GM18873 (cell line): ENCODE data around the gene DAZAP2.

Experiments used
- ATAC-seq: cut with Tn5 transposase; IDR thresholded peaks from one replicate; pipeline ENCODE4 v1.9.1; 2021; ENCODE audit warnings: mild to moderate bottlenecking, moderate library complexity, moderate number of reproducible peaks; ENCODE audit not compliant: unreplicated experiment, low FRiP score

DAZAP2 gene

GRCh38 chr12:51238510-51239334 lies at the start of gene DAZAP2:
Gene DAZAP2, plus strand, starts transcription at chr12:51238826. Its CDS starts 82 bp downstream, at chr12:51238908.
- peak; percentile 74 for ATAC-seq

GRCh38 chr12:51189790-51190355 lies 48.8 kb upstream of the DAZAP2 start:
- no peak for ATAC-seq

DNA sequence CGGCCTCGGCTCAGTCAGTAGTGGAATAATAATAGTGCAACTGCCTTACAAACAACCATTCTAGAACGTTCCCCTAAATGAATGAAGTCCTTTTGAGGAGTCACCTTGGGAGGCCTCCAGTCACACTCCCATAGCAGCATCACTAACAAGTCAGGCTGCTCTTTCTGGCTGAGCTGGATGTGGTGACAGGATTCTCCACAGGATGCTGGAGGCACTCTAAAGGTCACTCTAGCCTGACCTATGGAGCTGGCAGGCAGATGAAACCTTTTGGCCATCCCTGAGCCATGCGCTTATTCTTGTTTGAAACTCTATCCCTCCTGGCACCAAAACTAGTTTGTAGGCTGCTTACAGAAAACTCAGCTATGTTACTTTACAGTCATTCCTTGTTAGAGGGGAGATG lies 47.8 kb upstream of the DAZAP2 start:
- no peak for ATAC-seq

DNA sequence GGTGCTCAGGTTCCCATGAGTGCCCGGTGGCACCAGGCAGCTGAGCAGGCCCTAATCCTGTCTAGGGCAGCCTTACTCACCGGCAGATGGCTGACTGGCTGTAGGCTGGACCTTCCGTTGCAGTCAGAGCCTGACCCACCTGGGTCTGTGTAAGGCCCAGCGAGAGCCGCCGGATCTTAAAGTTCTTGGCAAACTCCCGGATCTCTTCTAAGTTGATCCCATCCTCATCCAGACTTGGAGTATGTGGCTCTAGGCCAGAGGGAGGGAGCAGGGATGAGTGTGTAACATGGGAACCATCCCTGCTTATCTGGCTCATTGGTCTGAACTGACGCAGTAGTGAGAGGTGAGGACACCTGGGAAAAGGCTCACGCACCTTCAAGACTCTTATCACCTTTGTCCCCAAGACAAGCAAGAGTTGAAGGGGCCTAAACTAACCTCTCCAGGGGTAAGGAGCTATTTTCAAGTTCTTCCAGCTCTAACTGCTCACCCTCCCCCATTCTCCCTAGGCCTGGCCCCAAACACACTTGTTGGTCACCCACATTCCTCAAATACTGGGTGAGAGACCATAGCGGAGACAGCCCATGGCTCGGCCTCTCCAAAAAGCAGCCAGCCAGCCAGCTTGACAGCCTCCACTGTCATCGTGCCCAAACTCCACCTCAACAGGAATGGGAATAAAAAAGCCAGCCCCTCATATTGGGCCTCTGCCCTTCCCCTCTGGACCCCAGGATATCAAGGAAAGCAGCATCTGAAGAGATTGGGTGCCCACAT lies 46.9 kb upstream of the DAZAP2 start:
- ATAC-seq, result no peak

- ATAC-seq, result no peak
Observed at GRCh38 chr12:51192284-51192671, 46.3 kb upstream of the DAZAP2 start.

DNA sequence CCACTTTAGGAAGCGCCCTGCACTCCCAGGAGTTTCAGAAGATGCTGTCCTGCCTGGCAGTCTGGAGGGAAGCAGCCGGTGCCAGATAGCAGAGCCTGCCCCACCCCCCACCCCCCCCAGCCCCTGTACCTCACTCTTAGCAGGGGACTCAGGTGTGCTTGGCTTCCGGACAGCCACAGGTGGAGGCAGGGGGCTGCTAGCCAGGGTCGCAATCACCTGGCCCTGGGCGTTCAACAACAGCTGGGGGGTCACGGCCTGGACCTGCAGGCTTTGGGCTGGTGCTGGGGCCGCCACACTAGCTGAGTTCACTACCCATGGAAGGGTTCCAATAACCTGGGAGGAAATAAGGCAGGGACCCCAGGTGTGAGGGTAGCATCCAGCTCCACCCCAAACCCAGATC lies 42.8 kb upstream of the DAZAP2 start:
- ATAC-seq, result no peak

DNA sequence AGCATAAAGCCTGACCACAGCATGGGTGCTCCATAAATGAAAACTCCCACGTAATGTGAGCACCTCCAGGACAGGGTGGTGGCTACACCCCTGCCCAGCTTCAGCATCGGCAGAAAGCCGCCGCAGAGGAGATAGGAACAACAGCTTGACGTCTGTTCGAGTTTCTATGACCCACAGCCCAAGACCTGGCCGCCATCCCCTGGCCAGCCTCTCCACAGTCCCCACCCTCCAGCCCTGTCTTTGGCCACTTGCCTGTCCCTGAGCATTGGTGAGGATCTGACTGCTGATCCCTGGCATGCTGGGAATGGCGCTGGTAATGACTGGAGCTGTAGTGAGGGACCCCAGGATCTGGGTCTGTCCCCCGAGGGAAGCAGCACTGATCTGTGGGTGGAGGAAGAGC lies 42.1 kb upstream of the DAZAP2 start:
- ATAC-seq, result no peak

GRCh38 chr12:51197736-51198567 lies 40.7 kb upstream of the DAZAP2 start:
- ATAC-seq, result no peak

GRCh38 chr12:51198568-51199365 lies 39.9 kb upstream of the DAZAP2 start:
- ATAC-seq, result no peak

DNA sequence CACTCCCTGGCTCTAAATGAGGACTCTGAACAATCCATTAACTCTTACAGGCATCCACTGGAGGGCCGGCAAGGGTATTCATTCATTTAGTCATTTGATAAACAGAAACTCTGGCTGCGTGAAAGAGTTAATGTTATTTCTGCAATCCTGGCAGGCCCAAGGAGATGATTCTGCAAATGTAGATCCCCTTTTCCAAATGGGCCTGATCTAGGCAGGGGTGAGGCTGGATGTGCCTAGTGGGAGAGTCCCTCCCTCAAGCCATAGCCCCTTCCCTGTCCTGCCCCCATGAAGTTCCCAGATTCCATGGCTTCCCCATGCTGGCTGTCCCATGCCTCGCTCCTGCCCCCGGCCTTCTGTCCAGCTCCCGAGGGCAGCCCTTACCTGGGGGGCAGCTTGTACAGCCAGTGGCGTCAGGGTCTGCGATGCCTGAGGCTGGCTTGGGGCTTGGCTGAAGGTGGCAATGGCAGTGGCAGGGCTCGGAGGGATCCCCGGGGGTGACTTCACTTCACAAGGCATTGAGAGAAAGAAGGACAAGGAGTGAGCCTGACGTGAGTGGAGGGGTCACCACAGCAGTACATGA lies 39.2 kb upstream of the DAZAP2 start:
- no peak for ATAC-seq

DNA sequence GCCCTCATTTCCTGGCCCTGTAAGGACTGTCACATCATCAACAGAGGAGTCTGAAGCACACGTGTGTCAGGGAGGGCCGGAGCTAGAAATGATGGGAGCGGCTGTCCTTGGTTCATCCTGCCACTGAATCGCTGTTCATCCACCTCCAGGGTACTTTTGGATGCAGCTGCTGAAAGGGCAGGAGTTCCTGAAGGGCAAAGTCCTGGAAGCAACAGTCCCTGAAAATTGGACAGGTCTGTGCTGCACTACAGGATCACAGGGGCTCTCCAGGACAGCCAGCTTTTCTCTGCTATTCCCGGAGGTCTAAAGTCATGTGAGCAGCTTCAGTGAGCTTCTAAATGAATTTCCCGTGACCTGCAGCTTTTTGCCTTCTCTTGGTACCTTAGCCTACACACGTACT lies 38.5 kb upstream of the DAZAP2 start:
- ATAC-seq, result no peak

- ATAC-seq, result no peak
Observed at GRCh38 chr12:51200806-51201205, 37.8 kb upstream of the DAZAP2 start.

DNA sequence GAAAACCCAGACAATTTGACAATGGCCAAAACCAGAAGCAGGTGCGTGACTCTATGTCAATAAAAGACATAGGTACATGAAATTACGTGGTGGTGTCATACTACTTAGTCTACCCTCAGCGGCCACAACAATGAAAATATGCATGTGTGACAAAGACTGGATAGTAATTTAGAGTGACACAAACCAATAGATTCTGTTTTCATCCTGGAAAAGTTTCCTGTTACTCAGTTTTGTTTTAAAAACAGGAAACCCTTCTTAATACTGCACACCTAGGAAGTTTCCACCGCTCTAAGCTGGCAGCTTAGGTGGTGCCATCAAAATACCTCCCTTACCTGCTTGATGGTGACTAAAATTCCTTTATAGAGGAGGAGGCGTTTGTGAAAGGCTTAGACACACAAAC lies 35.9 kb upstream of the DAZAP2 start:
- no peak for ATAC-seq

DNA sequence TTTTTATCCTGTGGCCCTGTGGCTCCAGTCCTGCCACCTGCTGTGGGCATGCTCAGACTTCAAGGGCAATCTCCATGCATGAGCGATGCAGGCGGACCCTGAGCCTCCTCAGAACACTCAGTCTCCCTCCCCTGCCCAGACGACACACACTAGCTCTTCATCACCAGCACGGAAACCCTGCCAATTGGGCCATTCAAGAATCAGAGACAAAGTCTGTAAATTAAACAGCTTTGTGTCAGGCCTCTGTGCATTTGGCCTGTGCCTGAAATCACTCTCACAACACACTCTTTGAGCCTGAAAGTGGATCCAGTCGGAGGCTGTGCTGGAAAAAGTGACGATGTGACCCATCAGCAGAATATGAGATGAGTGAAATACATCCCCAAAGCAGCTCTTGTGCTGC lies 33.3 kb upstream of the DAZAP2 start:
- no peak for ATAC-seq

GRCh38 chr12:51208016-51208660 lies 30.5 kb upstream of the DAZAP2 start:
- ATAC-seq, result no peak

- ATAC-seq, result no peak
Observed at GRCh38 chr12:51209259-51209658, 29.4 kb upstream of the DAZAP2 start.

GRCh38 chr12:51210690-51211395 lies 27.8 kb upstream of the DAZAP2 start:
- no peak for ATAC-seq

- no peak for ATAC-seq
Observed at GRCh38 chr12:51214895-51215294, 23.7 kb upstream of the DAZAP2 start.
